HFFc6 (cell line): ENCODE data around the gene B4GALT5. TPM values are rescaled to one million over a fixed set of nuclear protein-coding genes. Genes with fewer than 3 reads are reported as not detected.
A peak's percentile ranks its signal among the peaks of the same experiment; 100 is the strongest.

Experiments used
- DNase-seq: peaks from one replicate; pipeline ENCODE4 v3.0.0-alpha.2; 2018
- H3K27ac Mint-ChIP-seq: 2 replicates; pipeline ENCODE4 v1.8.0; 2020; ENCODE audit warnings: mild to moderate bottlenecking, mixed read lengths
- H3K27me3 Mint-ChIP-seq: 2 replicates; pipeline ENCODE4 v1.8.0; 2021; ENCODE audit warnings: mild to moderate bottlenecking, moderate library complexity, mixed read lengths; ENCODE audit not compliant: insufficient read depth
- H3K36me3 Mint-ChIP-seq: 2 replicates; pipeline ENCODE4 v1.8.0; 2021; ENCODE audit warnings: low read depth, mixed read lengths
- H3K4me1 Mint-ChIP-seq: 2 replicates; pipeline ENCODE4 v1.8.0; 2020; ENCODE audit warnings: low read depth, mixed read lengths
- H3K4me3 Mint-ChIP-seq: 2 replicates; pipeline ENCODE4 v1.8.0; 2020; ENCODE audit warnings: mild to moderate bottlenecking, moderate library complexity, mixed read lengths
- H3K9me3 Mint-ChIP-seq: 2 replicates; pipeline ENCODE4 v1.8.0; 2020; ENCODE audit warnings: mild to moderate bottlenecking, mixed read lengths
- CTCF ChIP-seq: fragments of 200-600 bp; sonication (generic); IDR thresholded peaks from 2 replicates; pipeline ENCODE4 v1.5.0; 2021; ENCODE audit warnings: antibody characterized with exemption, mild to moderate bottlenecking
- total RNA-seq, 6 experiments: library from RNA; stranded (reverse); fragmentation: NEBNext Ultra II Directional; extraction: Animal tissue kit (Norgen Biotek cat#: 25700); gene quantifications; 2 replicates in 1 of 6; 3 replicates in 5 of 6; pipeline ENCODE4 v1.2.3, GENCODE V29; 2021

The B4GALT5 gene
- total RNA-seq, 6 experiments from 2014 or later = 19.7 to 25.0 (median 21.9) TPM

DNA sequence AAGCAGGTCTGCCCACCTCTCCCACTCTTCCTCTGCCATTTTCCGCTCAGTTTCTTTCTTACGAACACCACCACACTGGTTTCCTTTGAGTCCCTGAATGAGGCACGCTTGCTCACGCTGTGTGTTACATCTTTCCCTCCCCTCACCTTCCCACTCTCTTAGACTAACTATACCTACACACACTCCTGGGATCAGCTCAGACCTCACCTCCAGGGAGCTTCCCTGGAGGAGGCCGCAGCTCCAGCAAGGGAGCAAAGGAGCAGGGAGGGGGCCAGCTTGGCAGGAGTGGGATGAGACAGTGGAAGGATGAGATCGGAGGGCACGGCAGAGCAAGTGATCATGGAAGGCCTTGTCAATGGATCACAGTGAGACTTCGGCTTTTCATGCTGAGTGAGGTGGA is 28.3 kb upstream of the B4GALT5 start:
- H3K9me3 Mint-ChIP-seq = no peaks in the 10 kb centered on the region
- DNase-seq = no peak
- no peak overlapping the region for H3K4me3 Mint-ChIP-seq
- H3K36me3 Mint-ChIP-seq = no peaks in the 10 kb centered on the region
- no peak overlapping the region for H3K27ac Mint-ChIP-seq
- H3K4me1 Mint-ChIP-seq = no peaks in the 10 kb centered on the region
- peaks cover 19% of the 10 kb centered on the region for H3K27me3 Mint-ChIP-seq
- TF ChIP-seq CTCF = no peak

DNA sequence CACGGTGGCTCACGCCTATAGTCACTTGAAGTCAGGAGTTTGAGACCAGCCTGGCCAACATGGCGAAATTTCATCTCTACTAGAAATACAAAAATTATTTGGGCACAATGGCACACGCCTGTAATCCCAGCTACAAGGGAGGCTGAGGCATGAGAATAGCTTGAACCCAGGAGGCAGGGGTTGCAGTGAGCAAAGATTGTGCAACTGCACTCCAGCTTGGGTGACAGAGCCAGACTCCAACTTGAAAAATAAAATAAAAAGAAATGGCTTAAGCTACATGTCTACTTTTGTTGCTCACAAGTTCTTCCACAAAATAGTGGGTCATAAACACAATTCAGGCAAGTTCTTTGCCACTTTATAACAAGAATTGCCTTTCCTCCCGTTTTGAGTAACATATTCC is 27.1 kb upstream of the B4GALT5 start:
- Mint-ChIP-seq H3K27ac (no peak overlapping the region), H3K9me3 (no peaks in the 10 kb centered on the region), H3K4me3 (no peak overlapping the region), H3K4me1 (no peaks in the 10 kb centered on the region), H3K27me3 (peaks cover 19% of the 10 kb centered on the region), H3K36me3 (no peaks in the 10 kb centered on the region)
- no peak for TF ChIP-seq CTCF
- no peak for DNase-seq

- Mint-ChIP-seq H3K27me3 (peaks cover 15% of the 10 kb centered on the region), H3K9me3 (no peaks in the 10 kb centered on the region), H3K4me3 (no peak overlapping the region), H3K27ac (no peak overlapping the region), H3K36me3 (no peaks in the 10 kb centered on the region), H3K4me1 (no peaks in the 10 kb centered on the region)
- no peak for DNase-seq
- no peak for TF ChIP-seq CTCF
Observed at GRCh38 chr20:49739042-49739441, 25.4 kb upstream of the B4GALT5 start.

DNA sequence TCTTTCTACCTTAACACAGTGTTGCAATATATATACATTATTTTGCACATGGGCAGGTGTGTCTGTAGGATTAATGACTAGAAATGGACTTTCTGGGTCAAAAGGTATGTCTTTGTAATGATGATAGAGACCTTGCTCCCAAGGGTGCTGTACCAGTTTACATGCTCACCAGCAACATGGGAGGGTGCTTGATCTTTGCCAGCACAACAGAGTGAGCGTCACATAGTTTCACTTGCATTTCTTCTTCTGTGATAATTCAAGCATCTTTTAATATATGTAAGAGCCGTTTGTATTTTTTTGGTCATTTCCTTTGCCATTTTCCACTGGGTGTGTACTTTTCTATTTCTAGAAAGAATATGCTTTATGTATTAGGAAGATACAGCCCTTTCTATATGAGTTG is 23.6 kb upstream of the B4GALT5 start:
- no peak for TF ChIP-seq CTCF
- no peak overlapping the region for H3K4me3 Mint-ChIP-seq
- no peaks in the 10 kb centered on the region for H3K36me3 Mint-ChIP-seq
- DNase-seq = no peak
- H3K9me3 Mint-ChIP-seq = no peaks in the 10 kb centered on the region
- H3K27ac Mint-ChIP-seq = no peak overlapping the region
- no peaks in the 10 kb centered on the region for H3K4me1 Mint-ChIP-seq
- peaks cover 13% of the 10 kb centered on the region for H3K27me3 Mint-ChIP-seq

GRCh38 chr20:49729780-49730179 is 16.1 kb upstream of the B4GALT5 start:
- no peak overlapping the region; the same call in 1 of the 2 replicates for H3K4me3 Mint-ChIP-seq
- peaks cover 2% of the 10 kb centered on the region for H3K27me3 Mint-ChIP-seq
- H3K9me3 Mint-ChIP-seq = no peaks in the 10 kb centered on the region
- no peak overlapping the region for H3K27ac Mint-ChIP-seq
- TF ChIP-seq CTCF = no peak
- H3K4me1 Mint-ChIP-seq = peaks cover 13% of the 10 kb centered on the region
- H3K36me3 Mint-ChIP-seq = no peaks in the 10 kb centered on the region
- DNase-seq = peak; percentile 66
